Hepatocyte (in vitro differentiated cells): ENCODE results near the gene NOL9.

Experiments used
- EZH2 ChIP-seq: fragments of 200-600 bp; sonication (generic); IDR thresholded peaks from 2 replicates; pipeline ENCODE4 v1.6.1; 2016; ENCODE audit warnings: antibody characterized with exemption, mild to moderate bottlenecking, borderline replicate concordance
- EZH2phosphoT487 ChIP-seq: fragments of 200-600 bp; sonication (generic); IDR thresholded peaks from one replicate; pipeline ENCODE4 v1.6.1; 2018; ENCODE audit warnings: antibody characterized with exemption, mild to moderate bottlenecking, low read depth, moderate library complexity; ENCODE audit not compliant: unreplicated experiment, severe bottlenecking
- TF ChIP-seq, protein P1 (sequence below): fragments of 200-600 bp; sonication (generic); IDR thresholded peaks from 2 replicates; pipeline ENCODE4 v1.5.1; 2016; ENCODE audit warnings: antibody characterized with exemption, mild to moderate bottlenecking; ENCODE audit not compliant: poor library complexity

DNA sequence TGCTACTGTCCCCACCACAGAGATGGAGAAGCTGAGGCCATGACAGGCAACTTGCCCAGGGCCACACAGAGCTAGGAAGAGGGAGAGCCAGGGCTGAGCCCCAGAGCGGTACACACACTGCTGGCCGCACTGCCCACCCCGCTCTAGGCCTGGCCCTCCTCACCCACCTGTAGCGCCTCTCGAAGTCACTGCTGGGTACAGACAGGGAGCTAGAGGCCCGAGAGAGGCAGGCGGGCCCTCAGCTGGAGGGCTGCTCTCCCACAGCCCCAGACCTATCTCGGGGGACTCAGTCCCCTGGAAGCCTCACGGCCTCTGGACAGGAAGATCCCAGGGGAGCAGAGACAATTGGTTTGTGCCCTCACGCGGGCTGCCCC lies 45.5 kb downstream of the NOL9 start:
- no peak for TF ChIP-seq EZH2
- TF ChIP-seq, protein P1, sequence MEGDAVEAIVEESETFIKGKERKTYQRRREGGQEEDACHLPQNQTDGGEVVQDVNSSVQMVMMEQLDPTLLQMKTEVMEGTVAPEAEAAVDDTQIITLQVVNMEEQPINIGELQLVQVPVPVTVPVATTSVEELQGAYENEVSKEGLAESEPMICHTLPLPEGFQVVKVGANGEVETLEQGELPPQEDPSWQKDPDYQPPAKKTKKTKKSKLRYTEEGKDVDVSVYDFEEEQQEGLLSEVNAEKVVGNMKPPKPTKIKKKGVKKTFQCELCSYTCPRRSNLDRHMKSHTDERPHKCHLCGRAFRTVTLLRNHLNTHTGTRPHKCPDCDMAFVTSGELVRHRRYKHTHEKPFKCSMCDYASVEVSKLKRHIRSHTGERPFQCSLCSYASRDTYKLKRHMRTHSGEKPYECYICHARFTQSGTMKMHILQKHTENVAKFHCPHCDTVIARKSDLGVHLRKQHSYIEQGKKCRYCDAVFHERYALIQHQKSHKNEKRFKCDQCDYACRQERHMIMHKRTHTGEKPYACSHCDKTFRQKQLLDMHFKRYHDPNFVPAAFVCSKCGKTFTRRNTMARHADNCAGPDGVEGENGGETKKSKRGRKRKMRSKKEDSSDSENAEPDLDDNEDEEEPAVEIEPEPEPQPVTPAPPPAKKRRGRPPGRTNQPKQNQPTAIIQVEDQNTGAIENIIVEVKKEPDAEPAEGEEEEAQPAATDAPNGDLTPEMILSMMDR: no peak
- no peak for TF ChIP-seq EZH2phosphoT487
